ENCODE measurements around the gene GPR68. TPM values are rescaled to one million over a fixed set of nuclear protein-coding genes. Genes with fewer than 3 reads are reported as not detected.
A peak's percentile ranks its signal among the peaks of the same experiment; 100 is the strongest.
"Not testable (repeated sequence)": the region's sequence is repeated elsewhere in the genome, so short reads cannot be mapped to it uniquely, and the experiment has no call there.

Gene GPR68
- total RNA-seq, 2 donors from 2014 or later = 18.9 to 19.2 TPM

- peaks cover 78% of the 10 kb centered on the region for H3K4me1 Mint-ChIP-seq (ENCODE audit: low read depth)
- ATAC-seq (replicated peaks in 1 of 2) = no peak
- H3K4me3 Mint-ChIP-seq = peak overlapping the region; percentile 76 to 85
- no peak for DNase-seq
- peaks cover 18 to 25% of the 10 kb centered on the region in 2 donors for H3K36me3 Mint-ChIP-seq (ENCODE audit: insufficient read depth in 2 of 2)
- no peaks in the 10 kb centered on the region for H3K27me3 Mint-ChIP-seq (ENCODE audit: low read depth)
- H3K9me3 Mint-ChIP-seq = peaks cover 2 to 3% of the 10 kb centered on the region in 2 donors
- H3K27ac Mint-ChIP-seq = peak overlapping the region; percentile 80
These were observed 15.5 kb downstream of the GPR68 start for GRCh38 chr14:91229005-91229382.

DNA sequence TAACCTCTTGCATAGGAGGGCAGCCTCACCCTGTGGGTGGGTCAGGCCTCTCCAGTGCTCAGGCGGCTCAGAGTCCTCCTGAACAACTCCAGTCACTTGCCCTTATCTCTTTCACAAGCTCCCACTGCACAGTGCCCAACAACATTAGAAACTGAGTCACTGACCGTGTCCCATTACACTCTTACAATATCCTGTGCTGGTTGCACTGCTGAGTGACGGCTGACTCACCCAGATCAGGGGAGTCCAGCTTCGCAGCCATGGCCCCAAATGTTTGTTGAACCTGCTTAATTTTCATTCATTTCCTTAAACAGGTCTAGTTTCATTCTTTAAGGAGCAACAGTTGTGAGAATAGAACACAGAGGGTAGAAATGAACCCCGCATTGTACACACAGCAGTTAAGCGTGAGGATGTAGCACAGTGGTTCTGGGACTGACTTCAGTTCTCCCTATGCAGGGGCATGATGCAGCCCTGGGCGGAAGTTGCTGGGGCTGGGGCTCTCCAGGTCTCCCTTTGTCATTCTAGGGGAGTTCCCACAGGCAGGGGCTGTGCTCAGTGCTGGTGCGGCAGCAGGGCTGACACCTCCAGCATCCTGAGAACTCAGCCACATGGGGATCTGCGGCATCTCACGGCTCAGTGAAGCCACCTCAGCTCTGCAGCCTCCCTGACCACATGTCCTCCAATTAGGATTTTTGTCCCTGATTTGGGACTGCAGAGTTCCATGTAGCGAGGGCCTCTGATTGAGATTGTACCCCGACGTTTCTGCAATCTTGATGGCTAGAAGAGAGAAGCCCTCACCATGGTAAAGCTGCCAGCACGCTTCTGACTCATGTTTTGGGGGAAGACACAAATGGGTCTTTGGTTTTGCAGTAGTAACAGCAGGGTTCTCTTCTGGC lies 16.1 kb downstream of the GPR68 start:
- Mint-ChIP-seq H3K27ac (peak overlapping the region; percentile 80), H3K27me3 (ENCODE audit: low read depth) (no peaks in the 10 kb centered on the region), H3K9me3 (peaks cover 3% of the 10 kb centered on the region in 2 donors), H3K36me3 (ENCODE audit: insufficient read depth in 2 of 2) (peaks cover 18 to 28% of the 10 kb centered on the region in 2 donors), H3K4me1 (ENCODE audit: low read depth) (peaks cover 84% of the 10 kb centered on the region), H3K4me3 (peak overlapping the region; percentile 76 to 85)
- ATAC-seq (replicated peaks in 1 of 2) = peak; percentile 80 to 84
- peak; percentile 90 to 94 for DNase-seq

GRCh38 chr14:91227183-91227628 lies 17.3 kb downstream of the GPR68 start:
- peaks cover 6 to 10% of the 10 kb centered on the region in 2 donors for H3K9me3 Mint-ChIP-seq
- H3K4me1 Mint-ChIP-seq (ENCODE audit: low read depth) = peaks cover 91% of the 10 kb centered on the region
- no peaks in the 10 kb centered on the region for H3K27me3 Mint-ChIP-seq (ENCODE audit: low read depth)
- peak overlapping the region; percentile 76 to 85 for H3K4me3 Mint-ChIP-seq
- peaks cover 24 to 34% of the 10 kb centered on the region in 2 donors for H3K36me3 Mint-ChIP-seq (ENCODE audit: insufficient read depth in 2 of 2)
- ATAC-seq (replicated peaks in 1 of 2) (peak in 1 of 2 donors; percentile 1), DNase-seq (peak in 1 of 2 donors; percentile 55)
- peak overlapping the region; percentile 80 for H3K27ac Mint-ChIP-seq

DNA sequence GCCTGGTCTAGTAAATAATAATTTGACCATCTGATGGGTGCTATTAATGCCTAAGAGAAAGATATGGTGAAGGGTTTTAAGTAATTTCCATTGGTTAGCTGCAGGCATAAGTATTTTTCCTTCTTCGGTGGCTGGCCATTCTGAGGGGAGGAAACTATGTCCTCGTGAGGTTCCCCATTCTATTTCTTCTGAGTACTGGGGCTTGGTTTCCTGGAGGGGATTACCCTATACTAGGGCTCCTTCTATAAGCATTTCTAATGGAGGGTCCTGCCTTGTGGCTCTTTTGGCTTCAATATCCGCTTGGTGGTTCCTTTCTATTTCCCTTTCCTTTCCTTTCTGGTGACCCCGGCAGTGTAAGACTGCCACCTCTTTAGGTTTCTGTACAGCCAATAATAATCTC lies 18.1 kb downstream of the GPR68 start:
- H3K27ac Mint-ChIP-seq = peak overlapping the region; percentile 80
- peaks cover 7 to 10% of the 10 kb centered on the region in 2 donors for H3K9me3 Mint-ChIP-seq
- H3K27me3 Mint-ChIP-seq (ENCODE audit: low read depth); DNase-seq; ATAC-seq (replicated peaks in 1 of 2): not testable (repeated sequence)
- peak overlapping the region; percentile 76 to 85 for H3K4me3 Mint-ChIP-seq
- peaks cover 93% of the 10 kb centered on the region for H3K4me1 Mint-ChIP-seq (ENCODE audit: low read depth)
- H3K36me3 Mint-ChIP-seq (ENCODE audit: insufficient read depth in 2 of 2) = peaks cover 22 to 36% of the 10 kb centered on the region in 2 donors

GRCh38 chr14:91225025-91225424 lies 19.5 kb downstream of the GPR68 start:
- H3K27me3 Mint-ChIP-seq (ENCODE audit: low read depth) = no peaks in the 10 kb centered on the region
- ATAC-seq (replicated peaks in 1 of 2) = no peak
- H3K36me3 Mint-ChIP-seq (ENCODE audit: insufficient read depth in 2 of 2) = peaks cover 21 to 31% of the 10 kb centered on the region in 2 donors
- no peak overlapping the region for H3K27ac Mint-ChIP-seq
- H3K4me1 Mint-ChIP-seq (ENCODE audit: low read depth) = peaks cover 92% of the 10 kb centered on the region
- H3K4me3 Mint-ChIP-seq = peak overlapping the region in 1 of 2 donors; percentile 76
- H3K9me3 Mint-ChIP-seq = peaks cover 8 to 11% of the 10 kb centered on the region in 2 donors
- DNase-seq = no peak

DNA sequence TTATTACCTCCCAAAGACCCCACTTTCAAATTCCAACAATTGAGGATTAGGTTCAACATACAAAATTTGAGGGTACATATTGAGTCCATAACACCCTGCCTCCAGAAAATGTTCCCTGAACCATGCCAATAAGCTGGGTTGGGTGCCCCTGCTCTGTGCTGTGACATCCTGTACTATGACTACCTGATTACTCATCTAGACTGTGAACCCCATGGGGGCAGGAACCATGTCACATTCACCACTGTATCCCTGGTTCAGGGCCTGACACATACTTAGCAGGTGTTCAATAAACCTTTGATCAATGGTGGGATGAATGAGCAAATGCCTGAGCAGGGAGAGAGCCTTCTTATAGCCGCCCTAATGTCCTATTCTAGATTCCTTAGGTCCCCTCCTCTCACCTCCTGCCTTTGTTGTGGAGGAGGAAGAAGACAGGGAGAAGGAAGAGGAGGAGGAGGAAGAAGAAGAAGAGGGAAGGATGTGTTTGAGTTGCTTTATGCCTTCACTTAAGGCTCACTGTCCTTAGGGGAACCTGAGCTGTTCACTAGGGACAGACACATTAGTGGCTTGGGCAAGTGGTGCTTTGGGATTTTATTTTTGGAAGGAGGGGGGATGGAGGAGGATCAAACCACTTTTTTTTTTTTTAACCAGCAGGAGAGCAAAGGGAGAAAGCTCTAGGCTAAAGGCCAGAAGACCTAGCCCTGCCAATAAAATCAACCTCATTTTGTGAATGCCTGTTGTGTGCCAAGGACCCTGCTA lies 21.3 kb downstream of the GPR68 start:
- Mint-ChIP-seq H3K27ac (peak overlapping the region; percentile 83), H3K4me3 (peak overlapping the region in 1 of 2 donors; percentile 42), H3K36me3 (ENCODE audit: insufficient read depth in 2 of 2) (peaks cover 18 to 31% of the 10 kb centered on the region in 2 donors), H3K27me3 (ENCODE audit: low read depth) (no peaks in the 10 kb centered on the region), H3K4me1 (ENCODE audit: low read depth) (peaks cover 77% of the 10 kb centered on the region), H3K9me3 (peaks cover 8 to 11% of the 10 kb centered on the region in 2 donors)
- DNase-seq = peak in 1 of 2 donors; percentile 32
- peak; percentile 56 for ATAC-seq (replicated peaks in 1 of 2)

GRCh38 chr14:91221270-91221669 lies 23.2 kb downstream of the GPR68 start:
- Mint-ChIP-seq H3K9me3 (peaks cover 8 to 11% of the 10 kb centered on the region in 2 donors), H3K27ac (no peak overlapping the region), H3K27me3 (ENCODE audit: low read depth) (no peaks in the 10 kb centered on the region), H3K4me3 (no peak overlapping the region), H3K36me3 (ENCODE audit: insufficient read depth in 2 of 2) (peaks cover 18 to 30% of the 10 kb centered on the region in 2 donors), H3K4me1 (ENCODE audit: low read depth) (peaks cover 63% of the 10 kb centered on the region)
- DNase-seq (no peak), ATAC-seq (replicated peaks in 1 of 2) (no peak)

GRCh38 chr14:91220581-91221000 lies 23.9 kb downstream of the GPR68 start:
- no peak overlapping the region for H3K4me3 Mint-ChIP-seq
- no peaks in the 10 kb centered on the region for H3K27me3 Mint-ChIP-seq (ENCODE audit: low read depth)
- H3K9me3 Mint-ChIP-seq = peaks cover 8 to 11% of the 10 kb centered on the region in 2 donors
- H3K4me1 Mint-ChIP-seq (ENCODE audit: low read depth) = peaks cover 56% of the 10 kb centered on the region
- peaks cover 22 to 36% of the 10 kb centered on the region in 2 donors for H3K36me3 Mint-ChIP-seq (ENCODE audit: insufficient read depth in 2 of 2)
- H3K27ac Mint-ChIP-seq = no peak overlapping the region
- DNase-seq (no peak), ATAC-seq (replicated peaks in 1 of 2) (no peak)

DNA sequence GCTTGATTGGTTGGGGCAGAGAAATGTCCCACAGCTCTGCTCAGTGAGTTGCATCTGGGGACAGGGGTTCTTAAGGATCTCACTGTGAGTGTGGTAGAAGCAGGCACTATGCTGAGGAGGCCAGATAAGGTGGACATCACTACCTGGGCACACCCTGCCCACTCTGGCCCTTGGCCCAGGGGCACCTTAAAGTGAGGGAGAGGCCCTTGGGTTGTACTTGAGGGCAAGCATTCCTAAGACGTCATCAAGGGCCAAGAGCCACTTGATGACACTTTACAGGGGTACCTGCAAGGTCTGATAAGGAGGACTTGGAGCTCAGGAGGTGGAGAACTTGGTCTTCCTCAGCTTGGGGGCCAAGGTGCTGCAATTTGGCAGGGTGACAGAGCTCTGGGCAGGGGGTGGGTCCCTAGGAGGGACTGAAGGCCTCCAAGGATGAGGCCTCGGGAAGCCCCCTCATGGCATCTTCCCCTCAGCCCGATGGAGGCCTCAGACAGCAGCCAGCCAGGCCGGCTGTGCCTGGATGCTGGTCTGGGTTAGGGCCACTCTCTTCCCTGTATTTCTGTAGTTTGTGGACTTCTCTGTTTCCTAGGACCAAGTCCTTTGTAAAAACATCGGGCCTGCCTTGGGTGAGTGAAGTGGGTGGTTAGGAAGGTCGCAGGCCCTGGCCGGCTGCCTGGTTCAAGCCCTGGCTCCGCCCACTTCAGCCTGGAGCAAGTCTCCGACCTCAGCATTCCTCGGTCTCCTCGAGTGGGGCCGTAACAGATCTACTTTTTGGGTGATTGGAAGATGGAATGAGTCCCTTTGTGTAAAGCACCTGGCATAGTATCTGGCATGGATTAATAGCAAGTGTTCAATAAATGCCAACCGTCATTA lies 24.8 kb downstream of the GPR68 start:
- H3K4me1 Mint-ChIP-seq (ENCODE audit: low read depth) = peaks cover 47% of the 10 kb centered on the region
- ATAC-seq (replicated peaks in 1 of 2) = no peak

GRCh38 chr14:91218014-91218413 lies 26.5 kb downstream of the GPR68 start:
- Mint-ChIP-seq H3K9me3 (peaks cover 4 to 7% of the 10 kb centered on the region in 2 donors), H3K4me1 (ENCODE audit: low read depth) (peaks cover 36% of the 10 kb centered on the region), H3K4me3 (no peak overlapping the region), H3K27me3 (ENCODE audit: low read depth) (no peaks in the 10 kb centered on the region), H3K27ac (no peak overlapping the region), H3K36me3 (ENCODE audit: insufficient read depth in 2 of 2) (peaks cover 16 to 29% of the 10 kb centered on the region in 2 donors)
- DNase-seq (no peak), ATAC-seq (replicated peaks in 1 of 2) (no peak)

More for the DNA sequence above, 24.8 kb downstream of the GPR68 start:
- Mint-ChIP-seq H3K4me3 (no peak overlapping the region), H3K27ac (no peak overlapping the region), H3K9me3 (peaks cover 8 to 11% of the 10 kb centered on the region in 2 donors), H3K36me3 (ENCODE audit: insufficient read depth in 2 of 2) (peaks cover 21 to 34% of the 10 kb centered on the region in 2 donors), H3K27me3 (ENCODE audit: low read depth) (no peaks in the 10 kb centered on the region)
- DNase-seq = no peak

DNA sequence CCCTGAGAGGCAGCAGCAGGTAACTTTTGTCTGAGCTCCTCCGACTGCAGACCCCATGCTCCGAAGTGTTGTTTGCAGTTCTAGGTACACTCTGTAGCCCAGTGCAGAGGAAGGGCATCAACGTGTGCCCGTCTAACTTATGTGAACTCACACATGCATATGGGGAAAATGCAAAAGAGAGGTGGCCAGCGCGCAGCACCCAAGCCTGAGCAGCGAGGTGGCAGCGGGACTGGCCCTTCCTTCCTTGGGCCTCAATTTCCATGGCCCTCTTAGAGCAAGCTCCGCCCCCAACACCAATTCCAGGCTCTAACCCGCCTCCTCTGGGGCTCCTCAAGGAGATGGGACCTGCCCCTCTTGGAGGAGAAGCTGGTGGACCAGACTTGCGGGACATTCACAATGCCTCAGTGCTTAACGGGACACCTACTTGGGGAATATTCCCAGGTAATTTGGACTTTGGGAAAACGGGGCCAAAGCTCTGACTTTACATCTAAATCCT lies 27.7 kb downstream of the GPR68 start:
- Mint-ChIP-seq H3K9me3 (peaks cover 4% of the 10 kb centered on the region in 2 donors), H3K4me3 (no peak overlapping the region), H3K36me3 (ENCODE audit: insufficient read depth in 2 of 2) (peaks cover 10 to 18% of the 10 kb centered on the region in 2 donors), H3K27me3 (ENCODE audit: low read depth) (no peaks in the 10 kb centered on the region), H3K4me1 (ENCODE audit: low read depth) (peaks cover 24% of the 10 kb centered on the region), H3K27ac (no peak overlapping the region)
- ATAC-seq (replicated peaks in 1 of 2) (no peak), DNase-seq (no peak)

- H3K36me3 Mint-ChIP-seq (ENCODE audit: insufficient read depth in 2 of 2) = peaks cover 8 to 11% of the 10 kb centered on the region in 2 donors
- no peak for DNase-seq
- H3K27me3 Mint-ChIP-seq (ENCODE audit: low read depth) = no peaks in the 10 kb centered on the region
- no peak for ATAC-seq (replicated peaks in 1 of 2)
- H3K4me1 Mint-ChIP-seq (ENCODE audit: low read depth) = peaks cover 11% of the 10 kb centered on the region
- H3K9me3 Mint-ChIP-seq = no peaks in the 10 kb centered on the region
- H3K27ac Mint-ChIP-seq = no peak overlapping the region
- H3K4me3 Mint-ChIP-seq = no peak overlapping the region
These were observed 29.1 kb downstream of the GPR68 start for GRCh38 chr14:91215381-91215780.

All from activated T-cell treated with anti-CD3 and anti-CD28 coated beads, Interleukin-2, amount 50 U/mL, for 72 hours (primary cell).